ENCODE results near the gene ARL6IP4.

DNA sequence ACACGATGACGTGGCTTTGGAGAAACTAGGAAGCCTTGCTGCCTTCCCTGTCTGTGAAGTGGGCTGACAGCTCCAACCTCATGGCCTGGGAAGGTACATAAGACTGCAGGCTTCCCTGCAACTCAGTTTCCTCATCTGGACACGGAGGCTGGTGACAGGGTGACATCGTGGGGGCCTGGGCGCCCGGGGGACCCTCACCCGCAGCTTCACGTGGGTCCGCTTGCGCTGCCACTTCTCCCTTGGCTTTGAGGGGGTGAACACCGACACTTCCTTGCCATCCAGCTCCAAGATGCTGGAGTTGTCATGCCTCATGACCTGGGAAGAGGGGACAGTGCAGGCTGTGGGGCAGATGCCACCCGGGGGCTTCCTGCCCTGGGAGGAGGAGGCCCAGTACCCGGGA is 7.6 kb downstream of the ARL6IP4 start:
- TF ChIP-seq, protein P1, sequence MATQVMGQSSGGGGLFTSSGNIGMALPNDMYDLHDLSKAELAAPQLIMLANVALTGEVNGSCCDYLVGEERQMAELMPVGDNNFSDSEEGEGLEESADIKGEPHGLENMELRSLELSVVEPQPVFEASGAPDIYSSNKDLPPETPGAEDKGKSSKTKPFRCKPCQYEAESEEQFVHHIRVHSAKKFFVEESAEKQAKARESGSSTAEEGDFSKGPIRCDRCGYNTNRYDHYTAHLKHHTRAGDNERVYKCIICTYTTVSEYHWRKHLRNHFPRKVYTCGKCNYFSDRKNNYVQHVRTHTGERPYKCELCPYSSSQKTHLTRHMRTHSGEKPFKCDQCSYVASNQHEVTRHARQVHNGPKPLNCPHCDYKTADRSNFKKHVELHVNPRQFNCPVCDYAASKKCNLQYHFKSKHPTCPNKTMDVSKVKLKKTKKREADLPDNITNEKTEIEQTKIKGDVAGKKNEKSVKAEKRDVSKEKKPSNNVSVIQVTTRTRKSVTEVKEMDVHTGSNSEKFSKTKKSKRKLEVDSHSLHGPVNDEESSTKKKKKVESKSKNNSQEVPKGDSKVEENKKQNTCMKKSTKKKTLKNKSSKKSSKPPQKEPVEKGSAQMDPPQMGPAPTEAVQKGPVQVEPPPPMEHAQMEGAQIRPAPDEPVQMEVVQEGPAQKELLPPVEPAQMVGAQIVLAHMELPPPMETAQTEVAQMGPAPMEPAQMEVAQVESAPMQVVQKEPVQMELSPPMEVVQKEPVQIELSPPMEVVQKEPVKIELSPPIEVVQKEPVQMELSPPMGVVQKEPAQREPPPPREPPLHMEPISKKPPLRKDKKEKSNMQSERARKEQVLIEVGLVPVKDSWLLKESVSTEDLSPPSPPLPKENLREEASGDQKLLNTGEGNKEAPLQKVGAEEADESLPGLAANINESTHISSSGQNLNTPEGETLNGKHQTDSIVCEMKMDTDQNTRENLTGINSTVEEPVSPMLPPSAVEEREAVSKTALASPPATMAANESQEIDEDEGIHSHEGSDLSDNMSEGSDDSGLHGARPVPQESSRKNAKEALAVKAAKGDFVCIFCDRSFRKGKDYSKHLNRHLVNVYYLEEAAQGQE (IDR thresholded peaks at IDR 0.05) = no peak
- TF ChIP-seq EHF (CRISPR knock-in tag; IDR thresholded peaks at IDR 0.05) (no peak), KDM5A (IDR thresholded peaks at IDR 0.05) (no peak)

Data from A549 (cell line).